ENCODE measurements around the gene RAPGEF1.

- no peak for TF ChIP-seq CTCF (IDR thresholded peaks at IDR 0.05; ENCODE audit: insufficient read depth, low read length)
- no peak for TF ChIP-seq REST (IDR thresholded peaks at IDR 0.05; ENCODE audit: insufficient replicate concordance, low read depth)
- TF ChIP-seq POLR2AphosphoS5 (IDR thresholded peaks at IDR 0.05; ENCODE audit: low read depth), result no peak
- no peak for TF ChIP-seq SPI1 (IDR thresholded peaks at IDR 0.05; ENCODE audit: borderline replicate concordance, low read depth)
- no peak for TF ChIP-seq GABPA (IDR thresholded peaks at IDR 0.05; ENCODE audit: low read depth)
Measured at GRCh38 chr9:131614340-131614915, 125.4 kb downstream of the RAPGEF1 start.
